GM18873 (cell line): ENCODE measurements around the gene SNX32.

ENCODE experiments used
- ATAC-seq: cut with Tn5 transposase; IDR thresholded peaks from one replicate; pipeline ENCODE4 v1.9.1; 2021; ENCODE audit warnings: mild to moderate bottlenecking, moderate library complexity, moderate number of reproducible peaks; ENCODE audit not compliant: unreplicated experiment, low FRiP score

The SNX32 gene

GRCh38 chr11:65796726-65797601, 36.8 kb upstream of the SNX32 start:
- ATAC-seq, result no peak

- ATAC-seq, result no peak
Measured at GRCh38 chr11:65797711-65798110, 36.1 kb upstream of the SNX32 start.

DNA sequence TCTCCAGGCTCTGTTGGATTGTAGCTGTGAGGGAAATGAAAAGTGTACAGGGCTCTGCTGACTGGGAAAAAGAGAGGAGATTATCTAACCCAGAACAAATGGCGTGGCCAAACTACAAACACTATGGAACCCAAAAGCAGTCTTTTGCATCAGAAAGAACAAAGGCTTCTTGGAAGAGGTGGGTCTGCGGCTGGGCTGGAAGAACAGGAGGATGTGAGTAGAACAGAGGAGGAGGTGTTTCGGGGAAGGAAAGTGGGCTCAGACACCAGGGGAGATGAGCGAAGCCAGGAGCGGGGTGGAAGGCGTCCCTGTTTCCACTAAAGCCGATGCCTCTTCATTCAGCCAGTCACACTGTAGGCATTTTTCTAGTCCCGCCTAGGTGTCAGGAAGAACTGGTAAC, 34.9 kb upstream of the SNX32 start:
- ATAC-seq, result no peak

GRCh38 chr11:65801153-65801987, 32.4 kb upstream of the SNX32 start:
- ATAC-seq, result no peak

DNA sequence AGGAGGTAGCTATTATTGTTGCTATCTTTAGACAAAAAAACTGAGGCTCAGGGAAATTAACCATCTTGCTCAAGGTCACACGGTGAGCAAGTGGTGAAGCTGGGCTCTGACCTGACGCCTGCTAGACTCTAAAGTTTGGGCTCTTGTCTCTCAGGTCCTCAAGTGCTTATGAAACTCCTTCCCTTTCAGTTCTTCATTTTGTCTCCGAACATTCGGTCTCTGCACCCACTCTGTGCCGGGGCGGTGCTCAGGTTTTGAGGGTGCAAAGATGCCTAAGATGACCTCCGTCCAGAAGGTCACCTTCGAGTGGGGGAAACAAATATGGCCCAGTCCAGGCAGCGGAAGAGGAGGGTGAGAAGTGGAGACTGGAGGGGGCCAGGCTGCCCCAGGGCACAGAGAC, 30.9 kb upstream of the SNX32 start:
- peak; percentile 58 for ATAC-seq

DNA sequence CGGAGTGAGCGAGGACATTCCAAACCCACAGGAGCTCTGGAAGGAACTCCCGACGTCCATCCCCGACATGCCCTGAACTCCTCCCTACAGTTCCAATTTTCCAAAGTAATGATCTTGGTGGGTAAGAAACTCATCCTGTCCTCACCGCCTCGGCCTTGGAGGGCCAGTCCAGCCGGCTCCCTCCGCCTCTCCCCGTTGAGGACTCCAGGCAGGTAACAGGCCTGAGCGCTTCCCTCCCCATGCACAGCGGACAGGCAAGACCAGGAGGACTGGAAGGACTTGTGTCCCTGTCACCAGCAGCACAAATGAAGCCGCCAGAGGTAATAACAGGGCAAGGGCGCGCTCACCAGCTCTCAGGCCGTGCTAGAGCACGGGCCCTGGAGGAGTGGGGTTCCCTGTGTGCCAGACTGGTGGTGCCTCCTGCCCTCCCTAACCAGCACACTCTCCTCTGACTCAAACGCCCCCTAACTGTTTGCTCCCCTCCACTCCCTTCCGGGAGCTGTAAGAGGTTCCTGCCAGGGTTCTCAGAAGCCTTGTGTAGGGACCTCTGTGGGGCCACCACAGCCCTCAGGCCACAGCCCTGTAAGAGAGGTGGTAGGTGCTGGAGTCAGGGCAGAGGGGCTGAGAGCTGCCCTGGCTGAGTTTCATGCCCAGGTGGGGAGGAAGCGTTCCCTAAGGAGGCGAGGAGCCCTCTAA, 29.8 kb upstream of the SNX32 start:
- no peak for ATAC-seq

DNA sequence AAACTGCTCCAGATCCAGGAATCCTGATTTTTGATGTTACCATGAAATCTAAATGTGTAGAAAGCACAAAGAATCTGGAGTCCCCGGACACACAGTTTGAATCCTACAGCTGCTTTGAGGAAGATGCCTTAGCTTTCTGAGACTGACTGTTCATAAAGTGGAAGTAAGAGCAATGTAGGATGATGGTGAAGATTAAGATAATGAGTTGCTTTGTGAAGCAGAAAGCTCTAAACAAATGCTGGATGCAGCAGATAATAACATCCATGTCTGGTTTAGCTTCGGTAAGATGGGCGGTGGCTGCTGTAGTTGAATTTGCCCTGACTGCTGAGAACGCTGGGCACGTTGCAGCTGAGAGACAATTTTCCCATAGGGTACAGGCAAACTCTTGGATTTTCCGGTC, 26.8 kb upstream of the SNX32 start:
- ATAC-seq, result no peak

GRCh38 chr11:65808744-65809341, 24.9 kb upstream of the SNX32 start:
- ATAC-seq, result no peak

- no peak for ATAC-seq
Measured at GRCh38 chr11:65809496-65809895, 24.3 kb upstream of the SNX32 start.

- no peak for ATAC-seq
Measured at GRCh38 chr11:65810046-65810868, 23.5 kb upstream of the SNX32 start.

- no peak for ATAC-seq
Measured at GRCh38 chr11:65811764-65812475, 21.8 kb upstream of the SNX32 start.

DNA sequence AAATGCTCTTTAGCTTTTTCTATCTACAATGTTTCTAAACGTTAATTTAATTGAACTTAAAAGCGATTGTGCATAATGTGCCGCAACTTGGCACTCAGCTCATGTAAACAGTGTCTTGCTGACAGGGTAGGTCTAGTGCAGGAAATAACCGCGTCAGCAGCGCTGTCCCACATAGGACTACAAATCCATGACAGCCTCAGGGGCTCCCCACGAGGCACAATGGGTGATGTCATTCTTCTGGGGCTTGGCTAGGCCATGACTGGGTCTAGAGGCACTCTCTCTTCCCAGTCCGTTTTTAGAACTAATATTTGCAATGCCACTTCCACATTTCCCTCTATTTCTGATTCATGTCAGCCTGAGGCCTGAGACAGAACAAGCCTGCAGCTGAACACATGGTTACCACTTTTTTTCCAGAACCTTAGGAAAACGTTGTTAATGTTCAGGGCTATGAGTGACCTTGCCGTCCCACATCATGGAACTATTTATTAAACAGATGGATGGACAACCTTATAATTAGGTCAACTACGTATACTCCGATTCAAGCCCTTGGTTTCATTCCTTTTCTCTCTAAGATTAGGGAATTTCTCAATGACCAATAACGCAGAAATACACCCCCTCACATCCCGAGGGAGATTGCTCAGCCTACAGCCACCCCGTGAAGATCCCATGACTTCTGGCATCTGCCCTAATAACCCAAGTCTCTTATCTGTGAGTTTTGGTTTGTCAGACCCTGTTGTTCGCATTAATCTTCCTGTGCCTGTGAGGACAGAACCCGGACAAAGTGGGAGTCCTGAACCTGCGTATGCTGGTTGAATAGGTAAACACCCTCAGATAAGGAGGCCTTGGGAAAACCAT, 19.4 kb upstream of the SNX32 start:
- no peak for ATAC-seq

- ATAC-seq, result no peak
Measured at GRCh38 chr11:65814986-65815565, 18.7 kb upstream of the SNX32 start.

DNA sequence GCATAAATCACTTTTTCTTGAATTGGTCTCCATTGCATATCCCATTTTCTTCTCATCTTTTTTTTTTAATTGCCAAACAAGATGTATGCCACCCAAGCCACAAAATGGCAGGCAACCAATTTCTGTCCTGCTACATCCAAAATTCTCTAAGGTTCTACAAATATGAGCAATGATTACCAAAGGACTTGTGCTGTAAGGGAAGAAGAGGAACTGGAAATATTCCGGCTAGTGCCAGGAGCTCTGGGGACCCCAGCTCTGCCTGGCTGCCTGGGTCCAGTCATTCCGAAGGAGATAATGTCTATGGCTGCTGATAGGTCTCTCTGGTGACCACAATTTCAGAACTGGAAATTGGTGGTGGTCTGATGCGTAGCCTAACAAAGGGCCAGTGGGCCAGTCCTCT, 17.1 kb upstream of the SNX32 start:
- no peak for ATAC-seq

GRCh38 chr11:65817312-65817834, 16.4 kb upstream of the SNX32 start:
- ATAC-seq, result no peak

- ATAC-seq, result peak; percentile 59
Measured at GRCh38 chr11:65817835-65818680, 15.7 kb upstream of the SNX32 start.

- no peak for ATAC-seq
Measured at GRCh38 chr11:65821107-65821506, 12.7 kb upstream of the SNX32 start.
